ENCODE data around the gene RBPJ. TPM values are rescaled to one million over a fixed set of nuclear protein-coding genes. Genes with fewer than 3 reads are reported as not detected.

The RBPJ gene
- total and polyA plus RNA-seq, 12 donors: 10.1 to 59.1 (median 38.1) TPM

DNA sequence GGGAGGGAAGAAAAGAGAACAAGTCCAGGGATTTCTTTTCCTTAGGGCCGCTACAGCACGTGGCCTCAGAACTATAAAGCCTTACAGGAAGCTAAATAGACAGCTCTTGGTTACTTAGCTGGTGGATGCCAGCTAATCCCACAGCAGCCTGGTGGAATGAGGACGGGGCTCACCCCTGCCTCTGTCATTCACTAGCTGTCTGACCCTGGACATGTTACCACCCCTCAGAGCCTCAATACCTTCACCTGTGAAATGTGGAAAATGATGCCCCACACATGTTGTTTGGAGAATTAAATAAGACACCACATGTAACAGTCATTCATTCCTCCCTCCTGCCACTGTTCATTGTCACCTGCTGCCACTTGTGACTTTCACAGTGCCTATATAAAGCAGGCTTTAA lies 153.7 kb downstream of the RBPJ start:
- H3K9me3 ChIP-seq: peaks cover 0 to under 1% (median 0%) of the 10 kb centered on the region in 11 donors
- H3K4me1 ChIP-seq: no peaks in the 10 kb centered on the region
- 65 to 69% methylated on average over 3 of the region's 3 CpGs for WGBS, 2 donors
- intact Hi-C loops (cut with DNase I): no loop called here
- no peak overlapping the region for H3K4me3 ChIP-seq
- TF ChIP-seq, protein P1, sequence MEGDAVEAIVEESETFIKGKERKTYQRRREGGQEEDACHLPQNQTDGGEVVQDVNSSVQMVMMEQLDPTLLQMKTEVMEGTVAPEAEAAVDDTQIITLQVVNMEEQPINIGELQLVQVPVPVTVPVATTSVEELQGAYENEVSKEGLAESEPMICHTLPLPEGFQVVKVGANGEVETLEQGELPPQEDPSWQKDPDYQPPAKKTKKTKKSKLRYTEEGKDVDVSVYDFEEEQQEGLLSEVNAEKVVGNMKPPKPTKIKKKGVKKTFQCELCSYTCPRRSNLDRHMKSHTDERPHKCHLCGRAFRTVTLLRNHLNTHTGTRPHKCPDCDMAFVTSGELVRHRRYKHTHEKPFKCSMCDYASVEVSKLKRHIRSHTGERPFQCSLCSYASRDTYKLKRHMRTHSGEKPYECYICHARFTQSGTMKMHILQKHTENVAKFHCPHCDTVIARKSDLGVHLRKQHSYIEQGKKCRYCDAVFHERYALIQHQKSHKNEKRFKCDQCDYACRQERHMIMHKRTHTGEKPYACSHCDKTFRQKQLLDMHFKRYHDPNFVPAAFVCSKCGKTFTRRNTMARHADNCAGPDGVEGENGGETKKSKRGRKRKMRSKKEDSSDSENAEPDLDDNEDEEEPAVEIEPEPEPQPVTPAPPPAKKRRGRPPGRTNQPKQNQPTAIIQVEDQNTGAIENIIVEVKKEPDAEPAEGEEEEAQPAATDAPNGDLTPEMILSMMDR (IDR thresholded peaks at IDR 0.05): no peak
- ATAC-seq (no peak), DNase-seq (no peak)
- no peaks in the 10 kb centered on the region for H3K36me3 ChIP-seq
- H3K27ac ChIP-seq: no peak overlapping the region
- no peaks in the 10 kb centered on the region for H3K27me3 ChIP-seq

DNA sequence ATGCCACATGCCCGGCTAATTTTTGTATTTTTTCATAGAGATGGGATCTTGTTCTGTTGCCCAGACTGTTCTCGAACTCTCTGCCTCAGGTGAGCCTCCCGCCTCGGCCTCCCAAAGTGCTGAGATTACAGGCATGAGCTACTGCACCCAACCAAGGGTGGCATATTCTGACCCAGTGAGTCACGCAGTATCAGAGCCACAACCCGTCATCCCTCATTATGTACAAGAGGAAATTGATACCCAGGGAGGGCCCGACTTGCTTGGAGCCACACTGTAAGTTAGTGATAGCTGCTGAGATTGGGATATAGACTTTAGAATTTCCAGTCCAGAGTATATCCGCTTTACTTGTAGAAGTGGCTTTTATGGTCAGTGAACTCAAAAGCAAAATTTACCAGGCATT lies 154.9 kb downstream of the RBPJ start:
- no peaks in the 10 kb centered on the region for H3K9me3 ChIP-seq
- H3K27me3 ChIP-seq: no peaks in the 10 kb centered on the region
- ATAC-seq (no peak), DNase-seq (no peak)
- TF ChIP-seq, protein P1 (IDR thresholded peaks at IDR 0.05): no peak
- H3K4me3 ChIP-seq: no peak overlapping the region
- WGBS, 2 donors: 93% methylated on average over 8 of the region's 8 CpGs
- H3K27ac ChIP-seq: no peak overlapping the region
- no peaks in the 10 kb centered on the region for H3K36me3 ChIP-seq
- no peaks in the 10 kb centered on the region for H3K4me1 ChIP-seq
- intact Hi-C loops (cut with DNase I): no loop called here

DNA sequence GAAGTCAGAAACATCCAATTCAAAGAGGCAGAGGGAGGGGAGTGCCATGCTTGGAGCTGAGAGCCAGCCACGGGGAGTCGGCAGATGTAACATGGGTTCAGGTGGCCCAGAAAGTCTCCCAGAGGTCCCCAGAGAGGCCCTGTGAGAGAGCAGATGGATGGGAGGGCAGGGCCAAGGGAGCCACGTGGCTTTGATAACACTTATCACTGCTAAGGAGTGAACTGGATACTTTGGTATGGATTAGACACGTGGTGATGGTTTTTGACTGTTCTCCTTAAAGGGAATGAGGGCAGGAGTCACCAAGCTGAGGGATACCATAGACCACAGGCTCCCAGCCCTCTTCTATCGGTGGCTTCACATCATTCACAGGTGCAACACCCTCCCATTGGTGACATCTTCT lies 155.7 kb downstream of the RBPJ start:
- ATAC-seq: no peak
- no peak overlapping the region for H3K4me3 ChIP-seq
- 49 to 54% methylated on average over 5 of the region's 5 CpGs for WGBS, 2 donors

GRCh38 chr4:26478330-26478729 lies 157.5 kb downstream of the RBPJ start:
- Histone ChIP-seq H3K27ac (no peak overlapping the region), H3K9me3 (no peaks in the 10 kb centered on the region), H3K4me3 (no peak overlapping the region), H3K4me1 (no peaks in the 10 kb centered on the region), H3K27me3 (no peaks in the 10 kb centered on the region), H3K36me3 (no peaks in the 10 kb centered on the region)
- ATAC-seq (no peak), DNase-seq (no peak)
- intact Hi-C loops (cut with DNase I): no loop called here
- WGBS, 2 donors: 91 to 94% methylated on average over 13 of the region's 13 CpGs
- TF ChIP-seq, protein P1 (IDR thresholded peaks at IDR 0.05): no peak

More for the DNA sequence above, 155.7 kb downstream of the RBPJ start:
- Histone ChIP-seq H3K27me3 (no peaks in the 10 kb centered on the region), H3K36me3 (no peaks in the 10 kb centered on the region), H3K4me1 (no peaks in the 10 kb centered on the region), H3K9me3 (no peaks in the 10 kb centered on the region), H3K27ac (no peak overlapping the region)
- TF ChIP-seq, protein P1 (IDR thresholded peaks at IDR 0.05): no peak
- intact Hi-C loops (cut with DNase I): no loop called here
- DNase-seq: no peak
